Stimulated activated CD8-positive, alpha-beta memory T cell treated with anti-CD3 and anti-CD28 coated beads, Interleukin-15, amount 100 ng/mL, for 4 hours (primary cell): ENCODE data around the gene PRKCH.
"Not testable (repeated sequence)": the region's sequence is repeated elsewhere in the genome, so short reads cannot be mapped to it uniquely, and the experiment has no call there.

Experiments
- DNase-seq, 2 donors: peaks; one replicate each; pipeline ENCODE4 v3.0.0-alpha.2; 2020; ENCODE audit warnings: low read depth in 2 of 2

The PRKCH gene

DNA sequence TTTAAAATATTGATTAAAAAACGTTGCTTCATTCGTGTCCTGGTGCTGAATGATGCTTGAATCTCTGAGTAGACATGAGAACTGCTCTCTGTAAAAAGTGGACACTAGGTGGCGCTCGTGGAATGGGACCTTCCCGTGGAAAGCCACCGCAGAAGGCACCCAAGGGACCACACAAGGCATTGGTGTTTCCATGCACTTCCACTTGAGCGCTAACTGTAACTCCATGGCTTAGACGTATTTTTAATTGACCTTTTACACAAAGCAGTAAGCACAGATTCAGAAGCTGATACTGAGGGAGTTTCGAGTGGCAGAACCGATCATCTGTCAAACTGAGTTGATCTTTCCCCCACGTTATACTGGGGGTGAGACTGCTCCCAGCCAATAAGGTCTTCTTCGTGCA is 135.3 kb downstream of the PRKCH start:
- peak in 1 of 2 donors; percentile 71 for DNase-seq

DNA sequence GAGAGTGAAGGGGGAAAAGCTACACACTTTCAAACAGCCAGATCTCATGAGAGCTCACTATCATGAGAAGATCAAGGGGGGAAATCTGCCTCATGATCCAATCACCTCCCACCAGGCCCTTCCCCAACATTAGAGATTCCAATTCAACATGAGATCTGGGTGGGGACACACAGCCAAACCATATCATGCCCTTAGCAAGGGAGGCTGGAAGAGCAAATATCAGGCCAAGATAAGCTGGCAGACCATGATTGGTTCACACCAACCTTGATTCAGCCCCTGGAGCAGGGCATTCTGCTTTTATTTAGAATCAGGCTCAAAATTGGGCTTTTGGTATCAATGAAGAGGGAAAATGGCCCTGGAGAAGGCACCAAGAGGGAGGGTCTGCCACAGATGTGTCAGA is 137.4 kb downstream of the PRKCH start:
- DNase-seq: no peak

DNA sequence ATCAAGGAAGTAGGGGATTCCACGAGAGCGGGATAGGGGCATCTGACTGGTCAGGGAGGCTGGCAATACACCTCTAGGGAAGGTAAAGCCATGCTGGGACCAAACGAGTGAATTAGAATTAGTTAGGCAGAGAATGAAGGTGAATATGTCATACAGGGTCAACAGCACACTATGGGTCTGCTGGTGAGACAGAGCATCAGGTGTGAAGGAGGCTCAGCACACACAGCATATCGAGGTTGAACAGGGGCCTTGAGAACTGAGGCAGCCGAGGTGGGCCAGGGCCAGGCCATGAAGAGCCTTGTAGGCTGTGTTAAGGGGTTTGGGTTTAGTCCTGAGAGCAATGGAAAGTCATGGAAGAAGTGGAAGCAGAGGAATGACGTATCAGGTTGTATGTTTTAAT is 137.8 kb downstream of the PRKCH start:
- DNase-seq: no peak

DNA sequence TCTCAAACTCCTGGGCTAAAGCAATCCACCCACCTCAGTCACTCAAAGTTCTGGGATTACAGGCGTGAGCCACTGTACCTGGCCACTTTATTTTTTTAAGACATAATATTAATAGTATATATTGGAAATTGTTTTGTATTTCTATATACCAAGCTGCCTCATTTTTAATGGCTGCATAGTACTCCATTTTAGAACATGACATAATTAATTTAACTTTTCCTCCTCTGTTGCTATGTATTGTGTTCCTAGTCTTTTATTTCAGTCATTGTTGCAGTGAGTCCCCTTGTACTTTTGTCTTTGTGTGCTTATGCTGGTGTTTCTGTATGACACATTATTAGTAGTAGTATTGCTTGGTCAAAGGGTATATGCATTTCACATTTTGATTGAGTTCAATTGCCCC is 138.7 kb downstream of the PRKCH start:
- DNase-seq: no peak

DNA sequence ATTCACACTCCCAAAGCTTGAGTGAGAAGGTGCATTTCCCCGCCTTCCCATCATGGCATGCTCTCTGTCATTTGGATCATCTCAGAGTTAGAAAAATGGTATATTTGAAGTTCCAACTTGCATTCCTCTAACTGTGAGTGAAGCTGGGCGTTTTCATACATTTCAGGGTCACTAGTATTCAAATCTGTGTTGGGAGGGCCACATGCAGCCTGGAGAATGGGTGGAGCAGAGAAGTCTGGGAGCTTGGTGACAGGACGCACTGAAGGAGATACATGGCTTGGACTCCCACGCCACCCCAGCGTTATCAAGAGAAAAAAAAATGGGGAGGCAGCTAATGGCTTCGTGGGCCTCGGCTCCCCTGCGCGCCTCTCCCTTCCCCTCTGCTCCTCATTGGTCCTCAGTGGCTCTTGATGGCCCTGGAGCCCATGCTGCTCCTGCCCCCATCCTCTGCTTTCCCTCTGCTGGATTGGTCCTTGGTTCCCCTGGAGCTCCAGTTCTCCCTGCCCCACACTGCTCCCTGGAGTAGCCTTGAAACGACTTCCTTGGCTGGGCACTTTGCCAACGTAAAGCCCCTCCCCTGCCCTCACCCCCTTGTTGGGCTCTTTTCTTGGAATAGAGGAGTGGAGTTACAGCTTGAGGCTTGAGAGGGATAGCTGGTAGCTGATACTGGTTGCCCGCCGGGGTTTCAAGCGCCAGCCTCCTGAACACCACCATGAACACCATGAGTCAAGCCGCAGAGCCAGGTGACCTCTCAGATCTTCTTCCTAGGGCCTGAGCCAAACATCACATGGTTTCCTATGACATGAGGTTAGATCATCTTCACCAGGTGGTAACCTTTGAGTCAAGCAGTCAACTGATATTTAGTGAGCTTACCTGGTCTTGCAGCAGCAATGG is 139.6 kb downstream of the PRKCH start:
- no peak for DNase-seq

DNA sequence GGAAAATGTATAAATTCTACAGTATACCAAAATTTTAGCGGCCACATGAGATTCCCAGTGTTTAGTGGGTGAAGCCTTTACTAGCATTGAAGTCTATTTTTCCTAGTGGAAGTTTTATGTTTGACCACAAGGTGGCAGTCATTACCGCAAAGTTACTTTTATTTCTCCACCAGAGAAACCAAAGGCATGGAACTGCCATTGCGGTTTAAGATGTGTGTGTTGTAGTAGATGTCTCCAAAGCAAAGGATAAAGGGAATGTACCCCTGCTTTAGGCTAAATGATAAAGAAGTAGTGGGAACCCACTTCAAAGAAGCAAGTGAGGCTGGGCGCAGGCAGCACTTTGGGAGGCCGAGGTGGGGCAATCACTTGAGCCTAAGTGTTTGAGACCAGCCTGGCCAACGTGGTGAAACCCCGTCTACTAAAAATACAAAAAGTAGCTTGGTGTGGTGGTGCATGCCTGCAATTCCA is 140.5 kb downstream of the PRKCH start:
- DNase-seq: no peak

DNA sequence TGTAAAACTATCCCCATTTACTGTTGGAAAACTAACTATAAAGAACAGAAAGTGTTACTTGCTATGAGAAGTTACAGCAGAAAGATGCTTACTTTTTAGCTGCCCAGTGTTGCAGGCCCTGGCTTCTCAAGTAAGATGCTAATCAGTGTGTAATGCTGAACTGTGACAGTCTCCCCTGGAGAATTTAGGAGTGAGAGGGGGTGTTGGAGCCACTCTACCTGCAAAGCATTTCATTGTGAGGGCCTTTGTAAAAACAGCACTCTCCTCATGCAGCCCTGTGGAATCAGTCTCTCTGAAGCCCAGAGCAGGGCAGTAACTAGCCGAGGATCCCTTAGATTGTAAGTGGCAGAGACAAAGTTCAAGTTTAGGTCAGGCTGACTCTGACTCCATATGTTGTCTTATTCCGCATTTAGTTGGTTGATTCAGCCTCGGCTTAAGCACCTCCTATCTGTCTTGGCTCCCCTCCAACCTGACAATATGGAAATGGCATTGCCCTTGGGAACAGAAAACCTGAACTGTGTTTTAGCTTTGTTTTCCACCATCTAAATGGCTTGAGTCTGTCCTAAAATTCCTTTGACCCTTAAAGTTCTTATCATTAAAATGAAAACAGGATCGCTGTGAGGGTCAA is 141.3 kb downstream of the PRKCH start:
- no peak for DNase-seq

DNA sequence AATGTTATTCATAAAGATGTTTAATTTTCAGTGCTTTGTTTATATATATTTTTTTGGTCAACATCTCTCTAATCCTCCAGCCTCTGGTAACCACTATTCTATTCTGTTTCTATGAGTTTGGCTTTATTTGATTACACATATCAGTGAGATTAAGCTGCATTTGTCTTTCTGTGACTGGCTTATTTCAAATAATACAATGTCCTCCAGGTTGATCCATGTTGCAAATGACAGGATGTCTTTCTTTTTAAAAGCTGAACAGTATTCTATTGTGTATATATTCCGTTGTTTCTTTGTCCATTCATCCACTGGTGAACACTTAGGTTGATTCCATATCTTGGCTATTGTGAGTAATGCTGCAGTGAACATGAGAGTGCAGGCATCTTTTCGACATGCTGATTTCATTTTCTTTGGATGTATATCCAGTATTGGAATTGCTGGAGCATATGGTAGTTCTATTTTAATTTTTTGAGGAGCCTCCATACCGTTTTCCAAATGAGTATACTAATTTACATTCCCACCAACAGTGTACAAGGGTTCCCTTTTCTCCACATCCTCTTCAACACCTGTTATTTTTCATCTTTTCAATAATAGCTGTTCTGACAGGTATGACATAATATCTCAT is 142.4 kb downstream of the PRKCH start:
- no peak for DNase-seq

DNA sequence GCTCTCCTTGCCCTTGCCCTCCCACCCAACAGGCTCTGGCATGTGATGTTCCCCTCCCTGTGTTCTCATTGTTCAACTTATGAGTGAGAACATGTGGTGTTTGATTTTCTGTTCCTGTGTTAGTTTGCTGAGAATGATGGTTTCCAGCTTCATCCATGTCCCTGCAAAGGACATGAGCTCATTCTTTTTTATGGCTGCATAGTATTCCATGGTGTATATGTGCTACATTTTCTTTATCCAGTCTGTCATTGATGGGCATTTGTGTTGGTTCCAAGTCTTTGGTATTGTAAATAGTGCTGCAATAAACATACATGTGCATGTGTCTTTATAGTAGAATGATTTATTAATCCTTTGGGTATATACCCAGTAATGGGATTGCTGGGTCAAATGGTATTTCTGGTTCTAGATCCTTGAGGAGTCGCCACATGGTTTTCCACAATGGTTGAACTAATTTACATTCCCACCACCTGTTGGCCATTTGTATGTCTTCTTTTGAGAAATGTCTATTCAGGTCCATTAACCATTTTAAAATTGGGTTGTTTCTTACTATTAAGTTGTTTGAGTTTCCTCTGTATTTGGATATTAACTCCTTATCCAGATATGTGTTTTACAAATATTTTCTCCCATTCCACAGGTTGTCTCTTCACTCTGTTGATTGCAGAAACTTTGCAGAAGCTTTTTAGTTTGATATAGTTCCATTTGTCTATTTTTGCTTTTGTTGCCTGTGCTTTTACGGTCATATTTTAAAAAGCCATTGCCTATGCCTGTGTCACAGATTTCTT is 143.4 kb downstream of the PRKCH start:
- not testable (repeated sequence) for DNase-seq

DNA sequence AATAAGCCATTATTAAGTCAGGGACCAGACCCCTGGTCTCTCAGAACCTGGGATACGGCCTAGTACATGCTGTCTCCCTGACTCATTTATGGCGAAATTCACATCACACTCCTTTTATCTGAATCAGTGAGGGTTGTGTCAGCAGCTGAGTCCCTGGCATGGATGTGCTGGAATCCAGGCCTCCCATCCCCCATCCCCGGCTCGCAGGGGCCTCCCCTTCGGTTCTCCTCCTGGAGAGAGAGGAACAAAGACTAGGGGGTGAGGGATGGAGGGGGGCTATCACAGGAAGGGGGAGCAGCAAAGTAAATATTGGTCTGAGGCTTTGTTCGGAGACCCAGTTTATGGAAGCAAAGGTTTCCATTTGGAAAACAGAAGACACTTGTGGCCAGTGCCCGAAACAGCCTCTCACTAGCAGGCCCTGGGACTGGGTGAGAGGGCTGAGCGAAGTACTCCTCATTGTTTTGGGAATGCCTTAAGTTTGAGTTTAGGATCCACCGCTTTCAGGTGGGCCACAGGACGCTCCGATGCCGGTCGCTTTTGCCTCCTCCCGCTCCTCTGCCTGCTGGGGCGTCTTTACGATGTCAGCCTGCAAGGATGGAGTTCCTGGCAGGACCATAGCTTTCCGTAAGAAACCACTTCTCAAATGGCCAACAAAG is 145.0 kb downstream of the PRKCH start:
- DNase-seq: no peak

DNA sequence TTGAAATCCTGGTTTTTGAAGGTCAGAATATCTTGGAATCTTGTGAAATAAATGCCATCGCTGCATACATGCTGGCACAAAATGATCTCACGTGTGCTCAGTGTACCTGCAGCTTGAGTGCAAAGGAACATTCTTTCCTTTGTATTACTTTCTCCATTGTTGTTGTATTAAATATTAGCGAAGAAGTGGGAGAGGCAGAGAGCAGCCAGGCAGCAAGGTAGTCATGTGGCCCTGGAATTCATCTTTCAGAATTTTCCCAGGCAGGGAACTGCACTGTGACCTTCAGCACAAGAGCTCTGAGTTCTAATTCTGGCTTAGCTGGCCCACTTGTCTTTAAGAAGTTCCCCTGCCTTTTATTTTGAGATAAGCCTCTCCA is 145.5 kb downstream of the PRKCH start:
- no peak for DNase-seq

DNA sequence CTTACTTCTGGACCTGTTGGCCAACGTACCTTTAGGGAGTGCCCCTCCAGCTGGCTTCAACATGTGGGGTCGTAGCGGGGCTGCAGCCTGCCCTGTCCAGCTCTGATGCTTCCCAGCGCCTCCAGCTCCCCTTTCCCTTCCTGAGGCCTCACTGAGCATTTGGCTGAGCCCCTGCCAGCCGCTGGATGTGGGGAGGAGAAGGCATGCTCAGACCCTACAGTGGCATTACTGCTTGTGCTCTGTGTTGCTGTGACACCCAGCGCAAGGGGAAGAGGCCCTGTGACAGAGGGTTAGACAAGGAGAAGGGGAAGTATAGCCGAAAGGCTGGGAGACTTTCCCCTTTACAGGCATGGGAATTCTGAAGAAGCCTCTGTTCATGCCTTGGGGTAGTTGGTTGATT is 145.9 kb downstream of the PRKCH start:
- DNase-seq: no peak

DNA sequence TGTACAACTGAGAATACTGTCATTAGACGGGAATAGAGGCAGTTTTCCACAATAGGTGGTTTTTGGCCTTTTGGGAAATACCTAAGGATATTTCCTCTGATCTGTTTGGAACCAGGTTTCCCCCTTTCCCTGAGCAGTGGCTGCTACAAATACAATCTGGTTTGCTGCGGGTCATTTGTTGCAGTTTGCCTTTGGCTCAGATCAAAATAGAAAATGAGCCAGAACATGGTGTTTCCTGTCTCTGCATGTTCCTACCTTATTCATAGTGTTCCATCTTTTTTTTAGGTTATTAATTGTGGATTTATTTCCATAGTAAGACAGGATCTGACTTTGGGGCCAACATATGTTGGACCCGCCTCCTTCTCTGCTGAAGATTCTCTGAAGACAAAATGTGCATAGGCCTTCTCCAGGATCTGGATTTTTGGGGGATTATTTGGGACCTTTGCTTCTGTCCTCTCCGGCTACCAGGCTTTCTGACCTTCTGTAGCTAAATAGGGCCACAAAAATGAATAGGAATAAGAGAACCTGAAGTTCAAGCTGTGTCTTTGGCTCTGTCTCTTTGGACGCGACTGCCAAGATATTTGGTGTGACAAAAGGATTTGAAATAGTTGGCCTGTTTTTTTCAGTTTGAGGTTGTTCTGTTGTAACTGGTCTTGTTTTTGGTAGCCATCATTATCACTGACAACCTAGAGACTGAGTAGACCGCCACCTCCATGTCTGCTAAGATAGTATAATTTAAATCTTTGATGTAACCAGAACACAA is 146.9 kb downstream of the PRKCH start:
- DNase-seq: no peak

DNA sequence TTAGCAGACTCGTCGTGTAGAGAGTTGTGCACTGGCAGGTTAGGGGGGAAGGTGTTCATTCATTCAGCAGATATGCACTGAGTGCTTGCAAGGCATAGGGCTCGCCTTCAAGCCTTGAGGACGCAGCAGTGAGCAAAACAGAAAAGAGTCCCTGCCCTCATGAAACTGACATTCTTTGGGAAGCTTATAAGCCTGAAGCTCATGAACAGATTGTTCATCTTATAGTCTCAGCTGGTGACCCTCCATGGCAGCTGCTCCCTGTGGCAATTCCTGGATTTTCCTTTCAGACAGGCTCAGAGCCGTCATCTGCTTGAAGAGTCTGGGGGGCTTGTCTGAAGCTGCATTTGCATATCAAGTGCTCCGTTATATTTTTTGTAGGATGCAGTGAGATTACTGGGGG is 148.4 kb downstream of the PRKCH start:
- no peak for DNase-seq

DNA sequence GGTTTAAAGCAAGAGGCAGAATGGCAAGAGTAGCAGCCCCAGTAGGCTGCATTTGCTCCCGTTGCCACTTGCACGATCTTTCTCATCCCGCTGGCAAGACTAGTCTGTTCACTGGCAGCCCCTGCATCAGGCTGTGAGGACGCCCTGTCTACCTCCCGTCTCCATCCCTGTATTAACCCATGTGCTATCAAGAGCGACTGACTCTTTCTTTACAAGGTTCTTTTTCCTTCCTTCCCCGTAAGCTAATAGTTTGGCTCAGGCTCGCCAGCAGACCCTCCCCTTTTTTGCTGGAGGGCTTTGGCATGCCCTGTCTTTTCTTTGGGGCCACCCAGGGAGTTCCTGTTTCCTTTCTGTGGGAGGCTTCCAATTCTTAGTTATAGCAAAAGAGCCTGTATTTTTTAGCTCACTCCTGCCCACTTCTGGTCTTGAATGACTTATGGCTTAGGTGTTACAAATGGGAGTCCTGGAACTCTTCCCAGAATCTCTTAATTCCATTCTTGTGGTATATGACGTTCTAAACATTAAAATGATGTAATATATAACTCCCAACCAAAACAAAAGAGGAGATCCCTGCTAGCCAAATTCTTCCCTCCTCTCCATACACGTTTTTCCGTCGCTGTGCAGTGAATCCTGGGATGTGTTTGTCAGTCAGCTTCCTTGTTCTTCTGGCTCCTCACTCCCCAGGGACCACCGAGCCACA is 149.0 kb downstream of the PRKCH start:
- no peak for DNase-seq

DNA sequence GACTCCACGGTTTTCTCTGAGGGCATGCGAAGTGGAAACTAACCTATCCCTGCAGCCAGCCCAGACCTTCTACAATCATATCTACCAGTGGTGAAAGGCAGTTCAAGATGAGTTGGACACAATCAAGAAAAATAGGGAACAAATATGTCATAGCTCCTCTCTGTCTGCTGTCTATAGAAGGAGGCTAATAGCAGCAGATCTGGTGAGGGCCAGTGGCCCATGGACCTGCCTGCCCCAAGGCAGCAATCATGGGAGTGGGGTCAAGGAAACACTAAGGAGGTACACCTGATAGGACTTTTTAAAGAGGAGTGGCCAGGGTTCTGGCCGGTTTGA is 149.5 kb downstream of the PRKCH start:
- DNase-seq: no peak

DNA sequence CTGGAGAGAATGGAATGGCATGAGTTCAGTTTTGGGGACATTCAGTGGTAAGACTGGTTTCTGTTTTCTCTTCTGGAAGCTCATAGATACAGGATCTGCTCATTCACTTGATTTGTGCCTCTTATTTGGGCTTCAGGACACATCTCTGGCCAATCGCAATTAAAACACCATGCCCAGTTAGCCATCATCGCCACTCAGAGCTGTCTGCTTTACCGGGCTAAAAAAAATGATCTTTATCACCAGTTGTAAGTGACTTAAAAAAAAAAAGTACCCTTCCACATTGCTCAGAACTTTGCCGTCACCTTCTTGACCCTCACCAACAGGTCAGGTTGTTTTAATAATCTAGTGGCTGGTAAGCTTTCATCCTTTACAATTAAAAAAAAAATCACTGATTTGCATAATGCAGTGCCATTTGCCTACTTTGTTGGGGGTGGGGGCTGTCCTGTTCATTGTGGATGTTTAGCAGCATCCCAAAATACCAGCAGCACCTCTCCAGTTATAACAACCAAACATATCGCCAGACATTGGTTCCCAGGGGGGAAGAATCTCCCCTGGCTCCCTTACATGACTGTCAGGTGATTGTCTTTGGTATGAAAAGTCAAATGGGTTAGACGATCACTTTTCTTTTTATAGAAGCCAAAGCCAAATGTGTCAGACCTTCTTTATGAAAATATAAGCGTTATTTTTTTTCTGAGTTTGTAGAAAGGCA is 150.1 kb downstream of the PRKCH start:
- DNase-seq: no peak

DNA sequence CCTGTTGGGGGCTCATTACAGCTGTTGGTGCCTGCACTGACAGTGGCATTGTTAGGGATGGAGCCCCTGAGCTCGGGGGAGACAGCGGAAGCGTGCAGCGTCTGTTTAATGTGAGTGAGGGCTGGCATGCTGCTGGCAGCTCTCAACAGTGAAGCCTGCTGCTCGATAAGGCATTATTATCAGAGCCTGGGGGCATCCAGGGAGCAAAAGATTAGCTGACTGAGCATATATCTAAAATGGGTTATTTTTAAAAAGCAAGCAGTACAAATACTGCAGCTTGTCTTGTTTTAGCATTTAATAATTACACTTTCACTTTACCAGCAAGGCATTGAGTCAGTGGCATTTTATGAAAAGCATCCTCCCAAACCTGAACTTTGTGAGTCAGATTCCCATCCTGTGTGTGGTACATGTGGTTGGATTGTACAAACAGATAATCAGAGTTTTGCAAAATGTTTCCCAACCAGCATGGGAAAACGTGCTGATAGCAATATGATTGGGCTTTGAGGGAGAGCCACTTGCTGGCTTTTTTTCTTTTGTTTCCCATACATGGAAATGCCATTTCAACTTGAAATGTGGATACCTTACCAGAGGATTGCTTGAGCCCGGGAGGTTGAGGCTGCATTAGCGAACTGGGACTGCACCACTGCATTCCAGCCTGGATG is 150.8 kb downstream of the PRKCH start:
- peak in 1 of 2 donors; percentile 25 for DNase-seq

DNA sequence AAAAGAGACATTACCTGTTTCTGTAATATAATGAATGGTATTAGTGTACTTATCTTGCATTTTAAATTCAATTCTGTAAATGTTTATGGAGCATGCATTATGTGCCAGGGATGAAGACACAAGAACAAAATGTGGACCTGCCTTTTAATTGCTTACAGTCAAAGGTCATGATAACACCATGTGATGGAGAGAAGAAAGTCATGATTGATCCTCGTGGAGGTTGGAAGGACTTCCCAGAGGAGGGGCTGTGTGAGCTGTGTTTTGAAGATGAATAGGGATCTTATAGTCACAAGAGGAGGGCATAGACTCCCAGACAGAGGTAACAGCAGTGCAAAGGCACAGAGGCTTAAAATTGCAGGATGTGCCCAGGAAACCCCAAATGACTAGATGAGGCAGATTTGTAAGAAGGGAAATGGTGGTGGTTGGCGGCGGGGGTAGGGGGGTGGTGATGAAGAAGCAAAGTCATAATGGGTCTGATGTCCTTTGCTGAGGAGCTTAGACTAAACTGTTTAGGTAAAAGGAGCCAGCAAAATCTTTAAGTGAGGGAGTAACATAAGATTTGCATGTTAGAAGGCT is 151.5 kb downstream of the PRKCH start:
- peak in 1 of 2 donors; percentile 51 for DNase-seq
